Transverse colon (tissue), 4 donors: Measurements from ENCODE around the gene VGLL4. TPM values are rescaled to one million over a fixed set of nuclear protein-coding genes. Genes with fewer than 3 reads are reported as not detected.
A peak's percentile ranks its signal among the peaks of the same experiment; 100 is the strongest.
"Not testable (repeated sequence)": the region's sequence is repeated elsewhere in the genome, so short reads cannot be mapped to it uniquely, and the experiment has no call there.

ENCODE experiments used
- DNase-seq: peaks from one replicate; pipeline ENCODE4 v3.0.0-alpha.2; 2019
- H3K27ac ChIP-seq, 4 donors: fragments of 200-600 bp; sonication (generic); 2 replicates each; pipeline ENCODE4 v1.5.1; 2016 to 2018; ENCODE audit warnings: inconsistent platforms in 4 of 4
- H3K27me3 ChIP-seq: fragments of 200-600 bp; sonication (generic); 2 replicates; pipeline ENCODE4 v1.5.1; 2017; ENCODE audit warnings: inconsistent platforms
- H3K36me3 ChIP-seq, 4 donors: fragments of 200-600 bp; sonication (generic); 2 replicates each; pipeline ENCODE4 v1.5.1; 2017 to 2019; ENCODE audit warnings: inconsistent platforms in 4 of 4
- H3K4me1 ChIP-seq, 4 donors: fragments of 200-600 bp; sonication (generic); 2 replicates each; pipeline ENCODE4 v1.5.1; 2017 to 2020; ENCODE audit warnings: inconsistent platforms in 4 of 4
- H3K4me3 ChIP-seq, 4 donors: fragments of 200-600 bp; sonication (generic); 1 replicate in 1 of 4; 2 replicates in 3 of 4; pipeline versions ENCODE4 v1.5.1 to v1.6.1; 2017 to 2019; ENCODE audit warnings: inconsistent platforms in 4 of 4
- H3K9me3 ChIP-seq, 2 donors: fragments of 200-600 bp; sonication (generic); 2 replicates each; pipeline ENCODE4 v1.5.1; 2017 to 2019; ENCODE audit warnings: inconsistent platforms in 2 of 2
- EP300 ChIP-seq: sonication (generic); formaldehyde crosslinking; IDR thresholded peaks from one replicate; pipeline ENCODE4 v1.6.1; 2017; ENCODE audit warnings: antibody characterized with exemption, low read depth
- POLR2A ChIP-seq: fragments of 450-650 bp; IDR thresholded peaks from one replicate; pipeline ENCODE4 v1.6.1; 2016; ENCODE audit warnings: antibody characterized with exemption, mild to moderate bottlenecking, moderate library complexity
- POLR2AphosphoS5 ChIP-seq, 3 donors: sonication (generic); formaldehyde crosslinking; IDR thresholded peaks; one replicate each; pipeline ENCODE4 v1.6.1; 2016; ENCODE audit warnings: antibody characterized with exemption in 3 of 3
- WGBS, 2 donors: methylation state at CpG; one replicate each; pipeline ENCODE4 v1.1.5; 2018; ENCODE audit warnings: low coverage in 1 of 2; 5-methylcytosine and 5-hydroxymethylcytosine counted together
- in situ Hi-C, 4 donors: fragments of 200-750 bp; cut with MboI; loops; one replicate each; pipeline versions ENCODE4 v1.15.0 to v1.15.1; 2017; ENCODE audit warnings: low sequenced_read_pairs in 3 of 4, low pct_ligation_motif_present in 1 of 4, low pct_unique_long_range_greater_than_20kb in 1 of 4
- intact Hi-C: fragments of 100-400 bp; cut with DNase I; formaldehyde crosslinking; loops from one replicate; pipeline ENCODE4 v1.15.1; 2023; ENCODE audit warnings: low total_unique reads
- total RNA-seq, 4 donors: library from RNA; depleted of rRNA; stranded (reverse); fragments of >200 nt; gene quantifications; one replicate each; pipeline ENCODE4 v1.1.0, GENCODE V29; 2016
- TF ChIP-seq, protein P1 (sequence below), 5 experiments: fragments of 200-600 bp in 3 of 5; fragments of 450-650 bp in 2 of 5; sonication (generic) in 3 of 5; IDR thresholded peaks; 1 replicate in 2 of 5; 2 replicates in 3 of 5; pipeline ENCODE4 v1.5.1; 2016 to 2017; ENCODE audit warnings: antibody characterized with exemption in 5 of 5, inconsistent platforms in 3 of 5, mild to moderate bottlenecking in 2 of 5, moderate library complexity in 1 of 5

The VGLL4 gene
- total RNA-seq, 4 donors from 2014 or later = 67.3 to 175 (median 95.0) TPM

DNA sequence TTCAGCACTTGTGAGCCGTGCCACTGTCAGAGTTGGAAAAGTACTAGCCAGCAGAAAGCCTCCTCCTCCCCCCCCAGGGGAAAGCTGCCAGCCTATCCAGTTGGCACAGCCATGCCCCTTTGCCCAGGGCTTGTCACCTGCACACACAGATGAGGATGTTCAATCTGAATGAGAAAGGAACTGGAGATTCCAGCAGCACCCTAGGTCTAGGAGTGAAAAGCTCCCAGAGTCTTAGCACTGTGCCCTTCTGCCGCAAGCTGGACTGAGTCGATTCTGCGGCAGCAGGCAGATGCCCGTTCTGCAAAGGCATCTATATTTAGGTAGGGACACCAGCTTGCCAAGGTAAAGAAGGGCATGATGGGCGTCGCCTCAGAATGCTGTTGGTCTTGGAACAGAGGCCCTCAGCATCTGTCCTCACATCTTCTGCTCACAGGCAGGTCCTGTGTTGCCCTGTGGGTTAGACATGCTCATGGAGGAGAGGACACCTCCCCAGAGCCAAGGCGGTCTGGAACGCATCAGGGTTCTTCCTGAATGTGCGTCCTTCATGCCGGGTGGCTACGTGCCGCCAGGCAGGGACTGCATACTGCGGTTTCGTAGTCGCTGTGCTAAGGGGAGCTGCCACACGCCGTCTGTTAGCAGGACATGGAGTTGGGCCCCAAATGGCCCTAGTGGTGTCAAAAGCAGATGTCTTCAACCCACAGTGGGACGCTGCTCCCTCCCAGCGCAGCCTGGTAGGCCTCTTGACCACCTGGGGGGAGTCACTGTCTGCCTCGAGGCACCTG lies 109.5 kb downstream of the VGLL4 start:
- Histone ChIP-seq H3K4me3 (no peak overlapping the region), H3K27ac (no peak overlapping the region), H3K27me3 (no peaks in the 10 kb centered on the region), H3K36me3 (no peaks in the 10 kb centered on the region), H3K9me3 (no peaks in the 10 kb centered on the region), H3K4me1 (peaks cover 0 to 7% (median 2%) of the 10 kb centered on the region in 4 donors)
- WGBS, 2 donors = 91% methylated on average over 21 of the region's 21 CpGs; no CpG with 5 or more reads in 1 of the 2 donors
- TF ChIP-seq POLR2AphosphoS5 (IDR thresholded peaks at IDR 0.05) (no peak), POLR2A (no peak), EP300 (no peak)
- TF ChIP-seq, protein P1, sequence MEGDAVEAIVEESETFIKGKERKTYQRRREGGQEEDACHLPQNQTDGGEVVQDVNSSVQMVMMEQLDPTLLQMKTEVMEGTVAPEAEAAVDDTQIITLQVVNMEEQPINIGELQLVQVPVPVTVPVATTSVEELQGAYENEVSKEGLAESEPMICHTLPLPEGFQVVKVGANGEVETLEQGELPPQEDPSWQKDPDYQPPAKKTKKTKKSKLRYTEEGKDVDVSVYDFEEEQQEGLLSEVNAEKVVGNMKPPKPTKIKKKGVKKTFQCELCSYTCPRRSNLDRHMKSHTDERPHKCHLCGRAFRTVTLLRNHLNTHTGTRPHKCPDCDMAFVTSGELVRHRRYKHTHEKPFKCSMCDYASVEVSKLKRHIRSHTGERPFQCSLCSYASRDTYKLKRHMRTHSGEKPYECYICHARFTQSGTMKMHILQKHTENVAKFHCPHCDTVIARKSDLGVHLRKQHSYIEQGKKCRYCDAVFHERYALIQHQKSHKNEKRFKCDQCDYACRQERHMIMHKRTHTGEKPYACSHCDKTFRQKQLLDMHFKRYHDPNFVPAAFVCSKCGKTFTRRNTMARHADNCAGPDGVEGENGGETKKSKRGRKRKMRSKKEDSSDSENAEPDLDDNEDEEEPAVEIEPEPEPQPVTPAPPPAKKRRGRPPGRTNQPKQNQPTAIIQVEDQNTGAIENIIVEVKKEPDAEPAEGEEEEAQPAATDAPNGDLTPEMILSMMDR (IDR thresholded peaks at IDR 0.05) = no peak
- no peak for DNase-seq
- in situ Hi-C loops = no loop called here
- intact Hi-C loops = no loop called here

DNA sequence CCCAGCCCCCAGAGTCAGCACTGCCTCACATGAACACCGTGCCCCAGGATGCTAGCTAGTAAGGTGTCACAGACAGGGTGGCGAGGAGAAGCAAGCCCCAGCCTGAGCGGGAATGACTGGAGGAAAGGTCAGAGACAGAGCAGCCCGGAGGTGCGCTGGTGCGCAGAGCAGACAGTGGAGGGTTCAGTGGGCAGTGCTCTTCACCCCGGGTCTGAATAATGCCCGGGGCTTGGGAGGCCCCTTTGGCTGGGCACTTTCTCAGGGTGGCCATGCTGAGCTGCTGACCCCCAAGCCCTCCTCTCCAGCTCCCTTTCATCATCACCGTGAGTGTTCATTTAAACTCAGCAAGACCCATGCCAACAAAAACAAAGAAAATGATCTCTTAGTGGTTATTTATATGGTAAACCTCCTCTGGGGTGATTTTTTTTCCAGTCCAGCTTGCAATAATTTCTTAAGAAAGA lies 110.8 kb downstream of the VGLL4 start:
- H3K4me3 ChIP-seq = no peak overlapping the region
- 91 to 100% methylated on average over 3 to 9 of the region's 9 CpGs for WGBS, 2 donors
- no peaks in the 10 kb centered on the region for H3K27me3 ChIP-seq
- no peak for DNase-seq
- no peaks in the 10 kb centered on the region for H3K36me3 ChIP-seq
- H3K4me1 ChIP-seq = peaks cover 0 to 7% (median 2%) of the 10 kb centered on the region in 4 donors
- TF ChIP-seq, protein P1 (IDR thresholded peaks at IDR 0.05) = no peak
- TF ChIP-seq POLR2AphosphoS5 (IDR thresholded peaks at IDR 0.05) = no peak
- TF ChIP-seq EP300 = no peak
- no peak for TF ChIP-seq POLR2A
- intact Hi-C loops = no loop called here
- no peak overlapping the region for H3K27ac ChIP-seq
- in situ Hi-C loops = no loop called here
- no peaks in the 10 kb centered on the region for H3K9me3 ChIP-seq

DNA sequence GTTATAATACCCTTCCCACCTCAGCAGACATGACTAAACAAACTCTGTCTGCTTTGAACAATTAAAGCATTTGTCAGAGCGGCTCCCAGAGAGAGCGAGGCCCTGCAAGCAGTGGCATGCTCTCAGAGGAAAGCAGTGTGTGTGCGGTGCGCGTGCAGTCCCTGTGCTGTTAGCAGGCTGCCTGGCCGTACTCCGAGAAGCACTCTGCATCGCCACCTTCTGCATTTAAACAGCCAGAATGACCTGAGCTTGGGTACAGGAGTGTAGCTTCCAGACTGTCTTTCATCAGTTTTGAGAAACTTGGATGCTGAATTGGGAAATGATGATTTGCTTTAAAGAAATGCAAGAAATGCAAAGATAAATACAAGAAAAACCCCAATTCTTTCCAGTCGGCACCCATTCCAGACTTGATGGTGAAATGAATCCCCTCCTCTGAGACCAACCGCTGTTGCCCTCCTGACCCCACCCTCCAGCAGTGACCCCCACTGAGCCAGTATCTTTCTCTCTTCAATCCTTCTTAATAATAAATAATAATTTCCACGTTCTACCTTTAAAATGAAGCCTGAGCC lies 113.5 kb downstream of the VGLL4 start:
- 66 to 71% methylated on average over 10 to 11 of the region's 11 CpGs for WGBS, 2 donors
- DNase-seq = no peak
- Histone ChIP-seq H3K4me3 (no peak overlapping the region), H3K27ac (peak overlapping the region in 1 of 4 donors; percentile 37), H3K36me3 (no peaks in the 10 kb centered on the region), H3K9me3 (no peaks in the 10 kb centered on the region), H3K27me3 (no peaks in the 10 kb centered on the region), H3K4me1 (peaks cover 0 to 7% (median 2%) of the 10 kb centered on the region in 4 donors)
- in situ Hi-C loops = no loop called here
- intact Hi-C loops = no loop called here
- TF ChIP-seq POLR2A = no peak
- TF ChIP-seq, protein P1 (IDR thresholded peaks at IDR 0.05) = no peak

DNA sequence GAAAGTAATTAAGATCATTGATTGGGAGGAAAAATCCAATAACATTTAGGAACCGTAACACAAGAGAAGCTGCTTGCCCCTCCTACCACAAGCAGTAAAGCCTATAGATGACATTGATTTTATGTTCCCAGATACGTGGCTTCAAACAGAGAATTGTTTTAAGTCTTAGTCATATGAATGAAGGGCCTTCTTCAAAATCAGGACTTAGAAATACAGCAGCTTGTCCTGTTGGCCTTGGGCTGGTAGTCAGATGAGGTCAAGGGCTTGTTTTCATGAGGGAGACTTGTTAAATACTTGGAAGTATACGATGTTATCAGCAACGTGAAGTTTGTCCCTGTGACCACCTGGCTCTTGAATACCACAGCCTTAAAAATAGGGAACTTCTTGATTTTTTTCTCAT lies 114.4 kb downstream of the VGLL4 start:
- TF ChIP-seq POLR2AphosphoS5 (IDR thresholded peaks at IDR 0.05) (no peak), EP300 (no peak), POLR2A (no peak)
- TF ChIP-seq, protein P1 (IDR thresholded peaks at IDR 0.05) = no peak
- Histone ChIP-seq H3K27me3 (no peaks in the 10 kb centered on the region), H3K4me1 (peaks cover 0 to 7% (median 2%) of the 10 kb centered on the region in 4 donors), H3K36me3 (no peaks in the 10 kb centered on the region), H3K9me3 (no peaks in the 10 kb centered on the region), H3K27ac (no peak overlapping the region), H3K4me3 (no peak overlapping the region)
- in situ Hi-C loops (no loop called here), intact Hi-C loops (no loop called here)
- no peak for DNase-seq
- 75 to 80% methylated on average over 1 to 4 of the region's 4 CpGs for WGBS, 2 donors

DNA sequence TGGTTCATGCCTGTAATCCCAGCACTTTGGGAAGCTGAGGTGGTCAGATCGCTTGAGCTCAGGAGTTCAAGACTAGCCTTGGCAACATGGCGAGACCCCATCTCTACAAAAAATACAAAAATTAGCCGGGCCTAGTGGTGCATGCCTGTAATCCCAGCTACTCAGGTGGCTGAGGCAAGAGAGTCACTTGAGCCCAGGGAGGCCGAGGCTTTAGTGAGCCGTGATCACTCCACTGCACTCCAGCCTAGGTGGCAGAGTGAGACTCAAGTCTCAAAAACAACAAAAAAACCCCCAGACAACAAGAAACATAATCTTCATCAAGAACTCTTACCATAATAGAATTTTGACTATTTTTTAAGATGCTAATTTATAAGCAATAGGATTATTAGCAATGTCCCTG lies 117.6 kb downstream of the VGLL4 start:
- H3K27me3 ChIP-seq, H3K4me1 ChIP-seq, DNase-seq, H3K9me3 ChIP-seq, H3K27ac ChIP-seq, intact Hi-C loops, in situ Hi-C loops, H3K4me3 ChIP-seq, H3K36me3 ChIP-seq: not testable (repeated sequence)
- WGBS, 2 donors = 93 to 100% methylated on average over 2 to 5 of the region's 5 CpGs
